LNCAP (cell line): ENCODE data around the gene GPR162.

Experiments
- CTCF ChIP-seq: fragments of 450-650 bp; IDR thresholded peaks from 2 replicates; pipeline ENCODE4 v1.5.1; 2017; ENCODE audit warnings: mild to moderate bottlenecking

The GPR162 gene

GRCh38 chr12:6858799-6859198 is 37.2 kb downstream of the GPR162 start:
- TF ChIP-seq CTCF = no peak

- TF ChIP-seq CTCF = no peak
Observed at GRCh38 chr12:6860116-6860515, 38.5 kb downstream of the GPR162 start.

- no peak for TF ChIP-seq CTCF
Observed at GRCh38 chr12:6860942-6861341, 39.3 kb downstream of the GPR162 start.

GRCh38 chr12:6861391-6861790 is 39.8 kb downstream of the GPR162 start:
- TF ChIP-seq CTCF = no peak

GRCh38 chr12:6863033-6863432 is 41.4 kb downstream of the GPR162 start:
- no peak for TF ChIP-seq CTCF

- no peak for TF ChIP-seq CTCF
Observed at GRCh38 chr12:6863586-6864321, 42.1 kb downstream of the GPR162 start.

- no peak for TF ChIP-seq CTCF
Observed at GRCh38 chr12:6866163-6866919, 44.7 kb downstream of the GPR162 start.
